Ovary (tissue), 3 donors: ENCODE measurements around the gene CLEC2A.

Source experiments
- CTCF ChIP-seq, 3 donors: fragments of 450-650 bp in 2 of 3; fragments of 200-600 bp in 1 of 3; IDR thresholded peaks; one replicate each; pipeline versions ENCODE4 v1.5.1 to v1.8.0; 2016 to 2022; ENCODE audit warnings: antibody characterized with exemption in 3 of 3, mild to moderate bottlenecking in 1 of 3
- EP300 ChIP-seq: sonication (generic); formaldehyde crosslinking; IDR thresholded peaks from one replicate; pipeline ENCODE4 v1.6.1; 2017; ENCODE audit warnings: antibody characterized with exemption
- POLR2A ChIP-seq: fragments of 450-650 bp; IDR thresholded peaks from one replicate; pipeline ENCODE4 v1.6.1; 2017; ENCODE audit warnings: antibody characterized with exemption, mild to moderate bottlenecking, moderate library complexity
- donor health status: DM: no; HTN: no; CAD: no.

DNA sequence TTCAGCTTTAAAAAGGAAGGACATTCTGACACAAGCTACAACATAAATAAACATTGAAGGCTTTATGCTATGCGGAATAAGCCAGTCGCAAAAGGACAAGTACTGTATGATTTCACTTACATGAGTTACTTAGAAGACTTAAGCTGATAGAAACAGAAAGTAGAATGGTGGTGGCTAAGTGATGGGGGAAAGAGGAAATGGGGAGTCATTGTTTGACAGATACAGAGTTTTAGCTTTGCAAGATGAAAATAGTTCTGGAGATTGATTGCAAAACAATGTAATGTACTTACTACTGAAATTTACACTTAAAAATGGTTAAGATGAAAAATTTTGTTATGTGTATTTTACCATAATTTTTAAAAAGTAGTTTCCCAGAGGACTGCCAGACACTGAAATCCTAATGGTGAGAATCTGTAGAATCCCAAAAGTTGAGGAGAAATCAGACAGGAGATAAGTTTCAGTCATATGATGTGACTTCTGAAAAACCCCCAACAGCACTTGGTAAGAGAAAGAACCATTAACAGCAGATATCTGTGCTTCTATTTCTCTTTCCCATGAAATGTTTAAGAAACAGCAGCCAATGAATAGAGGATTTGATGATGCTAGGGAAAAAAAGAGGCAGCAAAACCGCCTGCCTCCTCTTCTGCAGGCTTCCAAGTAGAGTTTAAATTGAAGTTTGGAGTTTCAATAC is 16.6 kb upstream of the CLEC2A start:
- TF ChIP-seq CTCF (IDR thresholded peaks at IDR 0.05) = no peak
- TF ChIP-seq POLR2A = no peak
- no peak for TF ChIP-seq EP300
